HPDE6-E6E7 (cell line): ENCODE data around the gene LYPD5.
"Not testable (repeated sequence)": the region's sequence is repeated elsewhere in the genome, so short reads cannot be mapped to it uniquely, and the experiment has no call there.

Experiments
- DNase-seq: peaks from one replicate; pipeline ENCODE4 v3.0.0; 2011; ENCODE audit warnings: missing footprints; ENCODE audit errors: extremely low spot score

Gene LYPD5

GRCh38 chr19:43802216-43802951 lies at the start of gene LYPD5:
Gene LYPD5, minus strand, starts transcription at chr19:43802447. Its CDS starts 67 bp downstream, at chr19:43802380.
- no peak for DNase-seq

GRCh38 chr19:43848821-43849220 lies 46.6 kb upstream of the LYPD5 start:
- DNase-seq, result no peak

GRCh38 chr19:43847884-43848283 lies 45.6 kb upstream of the LYPD5 start:
- DNase-seq, result no peak

- DNase-seq, result no peak
Measured at GRCh38 chr19:43847246-43847645, 45.0 kb upstream of the LYPD5 start.

GRCh38 chr19:43842007-43842406 lies 39.8 kb upstream of the LYPD5 start:
- DNase-seq, result no peak

GRCh38 chr19:43839139-43839538 lies 36.9 kb upstream of the LYPD5 start:
- no peak for DNase-seq

- peak; percentile 85 for DNase-seq
Measured at GRCh38 chr19:43826787-43827754, 24.8 kb upstream of the LYPD5 start, which contains the start of gene ZNF283. Gene ZNF283, plus strand, starts transcription at chr19:43827321. Its CDS starts 6,184 bp downstream, at chr19:43833505.

GRCh38 chr19:43824572-43824971 lies 22.3 kb upstream of the LYPD5 start:
- DNase-seq, result not testable (repeated sequence)

- DNase-seq, result not testable (repeated sequence)
Measured at GRCh38 chr19:43823856-43824255, 21.6 kb upstream of the LYPD5 start.

- DNase-seq, result no peak
Measured at GRCh38 chr19:43820884-43821215, 18.6 kb upstream of the LYPD5 start.

GRCh38 chr19:43820098-43820883 lies 18.0 kb upstream of the LYPD5 start:
- peak; percentile 29 for DNase-seq

GRCh38 chr19:43818500-43818899 lies 16.3 kb upstream of the LYPD5 start:
- DNase-seq, result peak; percentile 35

GRCh38 chr19:43817454-43817853 lies 15.2 kb upstream of the LYPD5 start:
- not testable (repeated sequence) for DNase-seq

- DNase-seq, result no peak
Measured at GRCh38 chr19:43814663-43815352, 12.6 kb upstream of the LYPD5 start.

- DNase-seq, result no peak
Measured at GRCh38 chr19:43812688-43813087, 10.4 kb upstream of the LYPD5 start.

GRCh38 chr19:43812259-43812658 lies 10.0 kb upstream of the LYPD5 start:
- DNase-seq, result no peak

GRCh38 chr19:43811837-43812236 lies 9.6 kb upstream of the LYPD5 start:
- DNase-seq, result no peak

- DNase-seq, result peak; percentile 26
Measured at GRCh38 chr19:43809762-43810696, 7.8 kb upstream of the LYPD5 start.

GRCh38 chr19:43807651-43808050 lies 5.4 kb upstream of the LYPD5 start:
- DNase-seq, result no peak

- no peak for DNase-seq
Measured at GRCh38 chr19:43806848-43807247, 4.6 kb upstream of the LYPD5 start.
